ENCODE results near the gene TMEM190.
A peak's percentile ranks its signal among the peaks of the same experiment; 100 is the strongest.

Gene TMEM190

DNA sequence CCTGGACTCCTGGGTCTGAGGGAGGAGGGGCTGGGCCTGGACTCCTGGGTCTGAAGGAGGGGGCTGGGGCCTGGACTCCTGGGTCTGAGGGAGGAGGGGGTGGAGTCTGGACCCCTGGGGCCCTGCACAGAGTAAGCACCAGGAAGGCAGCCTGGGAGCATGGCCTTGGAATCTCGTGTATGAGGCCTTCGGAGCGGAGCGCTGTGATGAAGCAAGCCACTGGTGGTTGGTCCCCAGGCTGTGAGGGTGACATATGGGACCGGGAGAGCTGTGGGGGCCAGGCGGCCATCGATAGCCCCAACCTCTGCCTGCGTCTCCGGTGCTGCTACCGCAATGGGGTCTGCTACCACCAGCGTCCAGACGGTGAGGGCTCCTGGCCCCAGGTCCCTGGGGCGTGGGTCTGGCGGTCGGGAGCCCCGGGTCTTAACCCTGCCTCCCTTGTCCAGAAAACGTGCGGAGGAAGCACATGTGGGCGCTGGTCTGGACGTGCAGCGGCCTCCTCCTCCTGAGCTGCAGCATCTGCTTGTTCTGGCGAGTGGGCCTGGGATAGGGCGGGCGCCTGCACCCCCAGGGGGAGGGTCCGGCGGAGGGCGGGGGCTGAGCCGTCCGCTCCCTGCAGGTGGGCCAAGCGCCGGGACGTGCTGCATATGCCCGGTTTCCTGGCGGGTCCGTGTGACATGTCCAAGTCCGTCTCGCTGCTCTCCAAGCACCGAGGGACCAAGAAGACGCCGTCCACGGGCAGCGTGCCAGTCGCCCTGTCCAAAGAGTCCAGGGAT, 918 bp downstream of the TMEM190 start:
- H3K27ac ChIP-seq, result no peak overlapping the region
- TF ChIP-seq ZFX (IDR thresholded peaks at IDR 0.05), result no peak

DNA sequence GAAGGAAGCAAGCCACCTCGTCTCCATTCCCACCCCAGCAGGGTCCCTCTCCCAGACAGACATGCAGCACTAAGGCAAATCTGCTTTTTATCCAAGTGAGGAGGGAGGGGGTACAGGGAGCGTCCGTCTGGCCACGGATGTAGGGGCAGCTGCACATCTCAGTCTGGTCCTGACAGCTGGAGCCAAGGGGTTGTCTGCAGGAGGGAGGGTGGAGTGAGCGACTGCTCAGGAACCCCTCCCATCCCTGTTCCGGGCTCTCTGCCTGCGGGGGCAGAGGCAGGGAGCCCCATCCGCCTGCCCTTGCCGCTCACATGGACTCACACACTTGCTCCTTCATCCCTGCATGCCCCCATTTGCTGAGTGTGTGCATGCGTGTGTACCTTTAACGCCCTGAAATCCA, 2.5 kb downstream of the TMEM190 start:
- H3K27ac ChIP-seq, result no peak overlapping the region
- TF ChIP-seq ZFX (IDR thresholded peaks at IDR 0.05), result no peak

- H3K27ac ChIP-seq, result no peak overlapping the region
- TF ChIP-seq, protein P1, sequence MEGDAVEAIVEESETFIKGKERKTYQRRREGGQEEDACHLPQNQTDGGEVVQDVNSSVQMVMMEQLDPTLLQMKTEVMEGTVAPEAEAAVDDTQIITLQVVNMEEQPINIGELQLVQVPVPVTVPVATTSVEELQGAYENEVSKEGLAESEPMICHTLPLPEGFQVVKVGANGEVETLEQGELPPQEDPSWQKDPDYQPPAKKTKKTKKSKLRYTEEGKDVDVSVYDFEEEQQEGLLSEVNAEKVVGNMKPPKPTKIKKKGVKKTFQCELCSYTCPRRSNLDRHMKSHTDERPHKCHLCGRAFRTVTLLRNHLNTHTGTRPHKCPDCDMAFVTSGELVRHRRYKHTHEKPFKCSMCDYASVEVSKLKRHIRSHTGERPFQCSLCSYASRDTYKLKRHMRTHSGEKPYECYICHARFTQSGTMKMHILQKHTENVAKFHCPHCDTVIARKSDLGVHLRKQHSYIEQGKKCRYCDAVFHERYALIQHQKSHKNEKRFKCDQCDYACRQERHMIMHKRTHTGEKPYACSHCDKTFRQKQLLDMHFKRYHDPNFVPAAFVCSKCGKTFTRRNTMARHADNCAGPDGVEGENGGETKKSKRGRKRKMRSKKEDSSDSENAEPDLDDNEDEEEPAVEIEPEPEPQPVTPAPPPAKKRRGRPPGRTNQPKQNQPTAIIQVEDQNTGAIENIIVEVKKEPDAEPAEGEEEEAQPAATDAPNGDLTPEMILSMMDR (conservative IDR thresholded peaks at IDR 0.05), result no peak
- no peak for TF ChIP-seq ZFX (IDR thresholded peaks at IDR 0.05)
Observed at GRCh38 chr19:55382013-55382412, 5.4 kb downstream of the TMEM190 start.

GRCh38 chr19:55382522-55383054, 6.0 kb downstream of the TMEM190 start:
- TF ChIP-seq ZFX (IDR thresholded peaks at IDR 0.05), result no peak
- TF ChIP-seq, protein P1 (conservative IDR thresholded peaks at IDR 0.05), result no peak
- H3K27ac ChIP-seq, result peak overlapping the region; percentile 91

DNA sequence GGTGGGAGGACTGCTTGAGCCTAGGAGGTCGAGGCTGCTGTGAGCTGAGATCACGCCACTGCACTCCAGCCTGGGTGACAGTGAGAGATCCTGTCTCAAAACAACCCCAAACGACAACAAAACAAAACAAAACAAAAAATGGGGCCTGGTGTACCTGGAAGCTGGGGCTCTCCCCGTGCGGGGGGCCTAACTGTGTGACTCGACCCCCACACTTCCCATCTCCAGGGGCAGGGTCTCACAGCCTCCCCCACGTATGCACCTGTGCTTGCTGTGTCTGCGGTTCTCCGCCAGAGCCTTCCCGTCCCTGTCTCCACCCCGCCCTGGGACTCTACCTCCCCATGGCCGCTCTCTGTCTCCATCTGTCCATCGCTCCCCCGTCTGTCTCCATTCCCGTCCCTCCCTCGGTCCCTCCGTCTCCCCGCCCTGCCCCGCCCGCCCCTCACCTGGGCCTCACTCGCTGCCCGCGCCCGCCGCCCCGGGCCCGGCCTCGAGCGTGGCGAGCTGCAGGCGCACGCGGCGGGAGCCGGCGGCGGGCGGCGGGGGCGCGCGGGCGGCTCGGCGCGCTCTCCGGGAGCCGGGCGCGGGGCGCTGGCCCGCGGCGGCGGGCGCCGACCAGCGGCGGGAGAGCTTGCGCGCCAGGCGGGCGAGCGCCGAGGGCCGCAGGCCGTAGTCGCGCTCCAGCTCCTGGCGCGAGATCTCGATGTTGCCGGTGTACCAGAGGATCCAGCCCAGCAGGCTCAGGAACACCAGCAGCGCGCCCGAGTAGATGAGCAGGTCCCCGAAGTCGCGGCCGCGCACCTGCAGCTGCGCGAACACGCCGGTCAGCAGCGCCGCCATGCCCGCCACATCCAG, 6.9 kb downstream of the TMEM190 start:
- H3K27ac ChIP-seq, result peak overlapping the region; percentile 91
- TF ChIP-seq ZFX (IDR thresholded peaks at IDR 0.05), result no peak
- TF ChIP-seq, protein P1 (conservative IDR thresholded peaks at IDR 0.05), result no peak

- H3K27ac ChIP-seq, result peak within 1 kb of the TSS; percentile 91
- peak; percentile 78 for TF ChIP-seq ZFX (IDR thresholded peaks at IDR 0.05)
- TF ChIP-seq, protein P1 (conservative IDR thresholded peaks at IDR 0.05), result no peak
Observed at GRCh38 chr19:55384131-55384919, 7.7 kb downstream of the TMEM190 start, which contains the start of gene TMEM238. TSS of gene TMEM238 (minus strand) at chr19:55384292. CDS start at chr19:55384259, 33 bp downstream.

DNA sequence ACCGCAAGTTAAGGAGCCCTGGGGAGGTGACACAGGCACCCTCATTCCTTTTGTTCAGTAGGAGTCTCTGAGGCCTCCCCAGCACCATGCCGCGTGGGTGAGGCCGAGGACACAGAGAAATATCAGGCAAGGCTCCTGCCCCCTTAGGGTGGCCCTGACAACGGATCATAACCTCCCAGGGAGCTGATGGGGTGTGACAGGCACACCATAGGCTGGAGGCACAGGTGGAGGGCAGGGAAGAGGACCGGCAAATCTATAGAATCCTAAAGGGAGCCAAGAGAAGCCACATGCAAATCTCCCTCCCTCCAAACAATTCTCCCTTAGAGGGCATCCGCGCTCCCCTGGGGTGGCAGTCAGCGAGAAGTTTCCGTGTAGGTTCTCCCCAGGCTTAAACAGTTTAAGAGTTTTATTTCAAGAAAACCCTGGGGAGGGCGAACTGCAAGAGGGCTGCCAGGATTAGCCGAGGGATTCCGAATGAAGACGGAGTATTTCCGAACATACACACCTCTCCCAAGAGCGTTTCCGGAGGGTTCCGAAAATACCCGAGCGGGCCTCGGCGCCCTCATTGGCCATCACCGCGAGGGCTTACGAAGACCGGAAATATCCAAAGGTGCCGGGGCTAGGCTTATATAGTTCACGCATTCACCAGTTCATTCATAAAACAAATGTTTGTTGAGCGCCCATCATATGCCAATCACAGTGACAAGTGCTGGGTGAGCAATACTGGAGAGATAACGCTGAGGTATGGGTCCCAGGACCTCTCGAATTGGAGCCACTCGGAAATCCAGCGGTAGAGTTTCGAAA, 8.5 kb downstream of the TMEM190 start:
- no peak for TF ChIP-seq ZFX (IDR thresholded peaks at IDR 0.05)
- TF ChIP-seq, protein P1 (conservative IDR thresholded peaks at IDR 0.05), result no peak
- H3K27ac ChIP-seq, result peak overlapping the region; percentile 91

Data from C4-2B (cell line).